Testis (tissue), 3 donors: ENCODE results near the gene VAPB. TPM values are rescaled to one million over a fixed set of nuclear protein-coding genes. Genes with fewer than 3 reads are reported as not detected.

ENCODE experiments used
- DNase-seq: peaks from one replicate; pipeline ENCODE4 v3.0.0-alpha.2; 2019
- H3K27ac ChIP-seq, 2 donors: fragments of 200-600 bp; sonication (generic); one replicate each; pipeline ENCODE4 v1.5.1; 2019
- H3K27me3 ChIP-seq: fragments of 200-600 bp; sonication (generic); one replicate; pipeline ENCODE4 v1.5.1; 2019
- H3K36me3 ChIP-seq: fragments of 200-600 bp; sonication (generic); one replicate; pipeline ENCODE4 v1.5.1; 2017; ENCODE audit warnings: low read depth; ENCODE audit errors: missing control alignments
- H3K4me1 ChIP-seq: fragments of 200-600 bp; sonication (generic); one replicate; pipeline ENCODE4 v1.5.1; 2019
- H3K4me3 ChIP-seq, 2 donors: fragments of 200-600 bp; sonication (generic); one replicate each; pipeline ENCODE4 v1.5.1; 2017 to 2019
- H3K9me3 ChIP-seq: fragments of 200-600 bp; sonication (generic); one replicate; pipeline ENCODE4 v1.5.1; 2017
- CTCF ChIP-seq, 3 experiments: fragments of 450-650 bp in 2 of 3; fragments of 200-600 bp in 1 of 3; sonication (generic) in 1 of 3; IDR thresholded peaks; one replicate each; pipeline ENCODE4 v1.5.1; 2016 to 2019; ENCODE audit warnings: antibody characterized with exemption in 3 of 3, mild to moderate bottlenecking in 2 of 3, moderate library complexity in 1 of 3
- POLR2A ChIP-seq: fragments of 450-650 bp; IDR thresholded peaks from one replicate; pipeline ENCODE4 v1.6.1; 2017; ENCODE audit warnings: antibody characterized with exemption, mild to moderate bottlenecking, moderate library complexity
- whole genome bisulfite sequencing, 2 donors: methylation state at CpG; one replicate each; pipeline ENCODE4 v1.1.5; 2018; 5-methylcytosine and 5-hydroxymethylcytosine counted together
- intact Hi-C: fragments of 100-400 bp; cut with DNase I; formaldehyde crosslinking; loops from one replicate; pipeline ENCODE4 v1.15.1; 2023; ENCODE audit warnings: low total_unique reads
- polyA plus RNA-seq: library from polyadenylated mRNA; stranded (reverse); fragments of 350-450 nt; fragmentation: Illumina TruSeq; extraction: RNeasy Lipid Tissue Mini Kit (QIAGEN cat#74804); gene quantifications from one replicate; pipeline ENCODE4 v1.2.3, GENCODE V29; 2014; ENCODE audit warnings: low read depth, low replicate concordance; ENCODE audit not compliant: insufficient read depth
- total RNA-seq, 2 donors: library from RNA; depleted of rRNA; stranded (reverse); fragments of >200 nt; gene quantifications; one replicate each; pipeline ENCODE4 v1.2.3, GENCODE V29; 2016

Gene VAPB
- total and polyA plus RNA-seq, 3 donors from 2014 or later = 23.5 to 31.4 (median 23.8) TPM

GRCh38 chr20:58360936-58361335 lies 28.1 kb upstream of the VAPB start:
- Histone ChIP-seq H3K9me3 (no peaks in the 10 kb centered on the region), H3K4me3 (no peak overlapping the region), H3K27ac (no peak overlapping the region), H3K4me1 (no peaks in the 10 kb centered on the region), H3K27me3 (no peaks in the 10 kb centered on the region), H3K36me3 (no peaks in the 10 kb centered on the region)
- TF ChIP-seq CTCF (IDR thresholded peaks at IDR 0.05) (no peak), POLR2A (no peak)
- DNase-seq = no peak
- intact Hi-C loops = no loop called here

- intact Hi-C loops = no loop called here
- H3K36me3 ChIP-seq = no peaks in the 10 kb centered on the region
- no peak for TF ChIP-seq POLR2A
- no peak for TF ChIP-seq CTCF (IDR thresholded peaks at IDR 0.05)
- H3K27ac ChIP-seq = no peak overlapping the region
- no peak overlapping the region for H3K4me3 ChIP-seq
- DNase-seq = no peak
- H3K9me3 ChIP-seq = no peaks in the 10 kb centered on the region
- H3K27me3 ChIP-seq = no peaks in the 10 kb centered on the region
- no peaks in the 10 kb centered on the region for H3K4me1 ChIP-seq
- 79 to 90% methylated on average over 9 of the region's 9 CpGs for WGBS, 2 donors
Measured at GRCh38 chr20:58361481-58362205, 27.4 kb upstream of the VAPB start.

- Histone ChIP-seq H3K4me1 (no peaks in the 10 kb centered on the region), H3K9me3 (no peaks in the 10 kb centered on the region), H3K36me3 (no peaks in the 10 kb centered on the region), H3K27ac (no peak overlapping the region), H3K4me3 (no peak overlapping the region), H3K27me3 (no peaks in the 10 kb centered on the region)
- intact Hi-C loops = no loop called here
- TF ChIP-seq POLR2A (no peak), CTCF (IDR thresholded peaks at IDR 0.05) (no peak)
- 87 to 95% methylated on average over 1 of the region's 1 CpG for WGBS, 2 donors
- no peak for DNase-seq
Measured at GRCh38 chr20:58362206-58362516, 26.9 kb upstream of the VAPB start.

- Histone ChIP-seq H3K4me3 (no peak overlapping the region), H3K27ac (no peak overlapping the region), H3K27me3 (no peaks in the 10 kb centered on the region), H3K9me3 (no peaks in the 10 kb centered on the region), H3K36me3 (no peaks in the 10 kb centered on the region), H3K4me1 (no peaks in the 10 kb centered on the region)
- intact Hi-C loops = no loop called here
- WGBS, 2 donors = 89 to 95% methylated on average over 4 of the region's 4 CpGs
- TF ChIP-seq POLR2A (no peak), CTCF (IDR thresholded peaks at IDR 0.05) (no peak)
- DNase-seq = no peak
Measured at GRCh38 chr20:58362970-58363369, 26.1 kb upstream of the VAPB start.

- no peaks in the 10 kb centered on the region for H3K4me1 ChIP-seq
- no peak overlapping the region for H3K27ac ChIP-seq
- no peaks in the 10 kb centered on the region for H3K27me3 ChIP-seq
- no peak overlapping the region for H3K4me3 ChIP-seq
- intact Hi-C loops = no loop called here
- no peak for TF ChIP-seq CTCF (IDR thresholded peaks at IDR 0.05)
- no peak for DNase-seq
- H3K36me3 ChIP-seq = no peaks in the 10 kb centered on the region
- no peaks in the 10 kb centered on the region for H3K9me3 ChIP-seq
- 85 to 91% methylated on average over 3 of the region's 3 CpGs for WGBS, 2 donors
Measured at GRCh38 chr20:58366866-58367265, 22.2 kb upstream of the VAPB start.
